IPS DF 4.7 (cell line): ENCODE data around the gene TMBIM4.

ENCODE experiments used
- DNase-seq: peaks from one replicate; pipeline ENCODE4 v3.0.0-alpha.2; 2013; ENCODE audit warnings: low spot score; ENCODE audit errors: extremely low read depth

Gene TMBIM4

GRCh38 chr12:66103016-66103913 lies 66.5 kb downstream of the TMBIM4 start:
- no peak for DNase-seq

- no peak for DNase-seq
Measured at GRCh38 chr12:66092559-66093269, 77.1 kb downstream of the TMBIM4 start.

- no peak for DNase-seq
Measured at GRCh38 chr12:66090157-66090556, 79.6 kb downstream of the TMBIM4 start.

- peak; percentile 68 for DNase-seq
Measured at GRCh38 chr12:66087365-66087943, 82.3 kb downstream of the TMBIM4 start.

- DNase-seq, result no peak
Measured at GRCh38 chr12:66085998-66086397, 83.8 kb downstream of the TMBIM4 start.
